Duodenal mucosa (tissue), 2 donors: ENCODE results near the gene C11orf71.

Experiments
- H3K27ac ChIP-seq: one replicate; pipeline ENCODE4 v1.7.0; 2013; ENCODE audit warnings: low read depth, low read length
- H3K27me3 ChIP-seq, 2 donors: one replicate each; pipeline ENCODE4 v1.7.0; 2013; ENCODE audit warnings: low read length in 2 of 2, control low read depth in 1 of 2; ENCODE audit not compliant: insufficient read depth in 2 of 2, control insufficient read depth in 1 of 2
- H3K36me3 ChIP-seq, 2 donors: one replicate each; pipeline ENCODE4 v1.7.0; 2013; ENCODE audit warnings: low read length in 2 of 2, control low read depth in 1 of 2; ENCODE audit not compliant: insufficient read depth in 2 of 2, control insufficient read depth in 1 of 2
- H3K4me1 ChIP-seq, 2 donors: one replicate each; pipeline ENCODE4 v1.7.0; 2013; ENCODE audit warnings: low read length in 2 of 2, control low read depth in 1 of 2; ENCODE audit not compliant: insufficient read depth in 2 of 2, control insufficient read depth in 1 of 2
- H3K4me3 ChIP-seq, 2 donors: one replicate each; pipeline ENCODE4 v1.7.0; 2013; ENCODE audit warnings: low read length in 2 of 2, low read depth in 1 of 2
- H3K9ac ChIP-seq, 2 donors: one replicate each; pipeline ENCODE4 v1.7.0; 2013; ENCODE audit warnings: low read length in 2 of 2, low read depth in 1 of 2
- H3K9me3 ChIP-seq, 2 donors: one replicate each; pipeline ENCODE4 v1.7.0; 2013; ENCODE audit warnings: low read length in 2 of 2, control low read depth in 1 of 2; ENCODE audit not compliant: control insufficient read depth in 1 of 2

The C11orf71 gene

DNA sequence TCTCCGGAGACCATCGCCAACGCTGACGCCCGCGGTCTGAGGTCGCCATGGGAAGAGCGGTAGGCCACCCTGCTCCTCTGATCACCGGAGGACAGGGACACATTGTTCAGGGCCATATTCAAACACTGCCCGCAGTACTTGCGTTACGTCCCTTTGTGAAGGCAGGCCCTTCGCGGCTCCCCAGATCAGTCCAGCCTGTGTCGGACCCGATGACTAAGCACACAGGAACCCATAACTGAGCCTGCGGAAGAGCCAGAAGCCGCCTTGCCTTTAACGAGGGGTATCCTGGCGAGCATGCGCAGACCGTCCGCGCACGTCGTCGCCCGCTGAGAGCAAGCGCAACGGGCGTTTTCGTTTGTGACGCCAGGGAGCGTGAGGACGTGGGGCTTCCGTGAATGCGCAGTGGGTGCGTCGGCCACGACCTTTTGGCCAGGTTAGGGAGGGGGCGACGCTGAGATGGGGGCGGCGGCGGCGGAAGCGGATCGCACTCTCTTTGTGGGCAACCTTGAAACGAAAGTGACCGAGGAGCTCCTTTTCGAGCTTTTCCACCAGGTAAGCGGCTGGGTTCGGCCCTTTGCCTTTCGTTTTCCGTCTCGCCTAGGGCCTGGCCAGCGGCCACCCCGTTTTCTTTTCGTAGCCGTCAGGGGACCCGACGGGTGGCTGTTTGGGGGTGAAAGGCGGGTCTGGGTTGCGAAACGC is at the start of gene C11orf71, which contains the start of gene RBM7:
Gene C11orf71 (minus strand): TSS at position 296 of the 699 bp plus-strand sequence. CDS start 180 bp downstream, at position 116.
Gene RBM7 (plus strand): TSS at position 451 of the 699 bp plus-strand sequence. CDS start 6 bp downstream, at position 457.
- peak within 1 kb of the TSS; percentile 96 to 99 for H3K4me3 ChIP-seq

GRCh38 chr11:114449845-114450244 is 49.5 kb upstream of the C11orf71 start:
- H3K27me3 ChIP-seq, result no peaks in the 10 kb centered on the region
- H3K36me3 ChIP-seq, result peaks cover 21 to 24% of the 10 kb centered on the region in 2 donors
- H3K27ac ChIP-seq, result no peak overlapping the region
- H3K9me3 ChIP-seq, result no peaks in the 10 kb centered on the region
- H3K4me1 ChIP-seq, result peaks cover 0 to 11% of the 10 kb centered on the region in 2 donors
- no peak overlapping the region for H3K4me3 ChIP-seq
- no peak overlapping the region for H3K9ac ChIP-seq

More for the DNA sequence above, at the start of gene C11orf71, which contains the start of gene RBM7:
- peaks cover 5 to 11% of the 10 kb centered on the region in 2 donors for H3K36me3 ChIP-seq
- no peaks in the 10 kb centered on the region for H3K9me3 ChIP-seq
- peak within 1 kb of the TSS; percentile 97 for H3K27ac ChIP-seq
- no peaks in the 10 kb centered on the region for H3K27me3 ChIP-seq
- peak within 1 kb of the TSS; percentile 97 to 99 for H3K9ac ChIP-seq
- H3K4me1 ChIP-seq, result peaks cover 11 to 17% of the 10 kb centered on the region in 2 donors

- Histone ChIP-seq H3K4me1 (peaks cover 0 to 11% of the 10 kb centered on the region in 2 donors), H3K4me3 (no peak overlapping the region), H3K27ac (no peak overlapping the region), H3K9me3 (no peaks in the 10 kb centered on the region), H3K27me3 (no peaks in the 10 kb centered on the region), H3K9ac (no peak overlapping the region), H3K36me3 (peaks cover 24% of the 10 kb centered on the region in 2 donors)
These were observed 48.6 kb upstream of the C11orf71 start for GRCh38 chr11:114448749-114449482.

- Histone ChIP-seq H3K36me3 (peaks cover 18 to 24% of the 10 kb centered on the region in 2 donors), H3K27me3 (no peaks in the 10 kb centered on the region), H3K9ac (no peak overlapping the region), H3K4me3 (no peak overlapping the region), H3K27ac (no peak overlapping the region), H3K4me1 (peaks cover 0 to 11% of the 10 kb centered on the region in 2 donors), H3K9me3 (no peaks in the 10 kb centered on the region)
These were observed 47.6 kb upstream of the C11orf71 start for GRCh38 chr11:114447892-114448291.

- H3K9me3 ChIP-seq, result no peaks in the 10 kb centered on the region
- no peaks in the 10 kb centered on the region for H3K27me3 ChIP-seq
- peaks cover 0 to 11% of the 10 kb centered on the region in 2 donors for H3K4me1 ChIP-seq
- H3K27ac ChIP-seq, result no peak overlapping the region
- no peak overlapping the region for H3K4me3 ChIP-seq
- H3K9ac ChIP-seq, result no peak overlapping the region
- peaks cover 18 to 24% of the 10 kb centered on the region in 2 donors for H3K36me3 ChIP-seq
These were observed 47.1 kb upstream of the C11orf71 start for GRCh38 chr11:114447444-114447843.

DNA sequence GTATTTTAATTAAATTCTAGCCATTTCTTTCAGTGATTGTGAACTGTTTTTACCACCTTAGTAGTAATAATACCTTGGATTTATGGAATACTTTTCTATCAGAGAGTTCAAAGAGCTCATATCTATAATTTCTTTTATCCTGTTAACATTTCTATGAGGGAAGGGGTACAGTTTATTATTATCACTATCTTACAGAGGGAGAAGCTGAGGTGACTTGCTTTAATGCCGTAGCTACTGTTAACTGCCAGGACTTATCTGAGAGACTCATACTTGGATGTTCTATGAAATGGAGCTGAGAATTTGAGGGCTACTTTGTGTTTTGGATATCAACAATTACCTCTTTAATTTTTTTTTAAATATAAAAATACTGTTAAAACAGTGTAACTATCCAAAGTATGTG is 42.2 kb upstream of the C11orf71 start:
- no peak overlapping the region for H3K4me3 ChIP-seq
- H3K4me1 ChIP-seq, result peaks cover 16 to 22% of the 10 kb centered on the region in 2 donors
- no peaks in the 10 kb centered on the region for H3K9me3 ChIP-seq
- no peak overlapping the region for H3K9ac ChIP-seq
- H3K36me3 ChIP-seq, result peaks cover 3 to 10% of the 10 kb centered on the region in 2 donors
- no peaks in the 10 kb centered on the region for H3K27me3 ChIP-seq
- H3K27ac ChIP-seq, result no peak overlapping the region

DNA sequence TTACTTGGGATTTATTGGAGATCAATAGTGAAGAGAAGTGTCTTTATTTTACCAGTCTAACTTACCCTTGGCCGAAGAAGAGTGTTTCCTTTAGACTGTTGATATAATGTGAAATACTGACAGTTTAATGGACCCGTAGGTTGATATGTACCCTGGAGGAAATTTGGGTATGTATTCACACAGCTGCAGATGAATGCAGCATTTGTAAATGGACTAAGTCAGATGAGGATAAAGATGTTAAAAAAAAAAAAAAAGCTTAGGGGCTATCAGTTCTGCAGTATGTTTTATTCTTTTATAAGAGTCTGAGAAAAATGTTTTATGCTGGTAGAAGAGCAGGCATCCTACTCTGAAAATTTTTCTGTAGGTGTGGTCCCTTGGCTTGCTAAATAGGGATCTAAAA is 41.6 kb upstream of the C11orf71 start:
- Histone ChIP-seq H3K36me3 (peaks cover 3 to 10% of the 10 kb centered on the region in 2 donors), H3K27ac (no peak overlapping the region), H3K9me3 (no peaks in the 10 kb centered on the region), H3K4me3 (no peak overlapping the region), H3K9ac (no peak overlapping the region), H3K4me1 (peaks cover 16 to 22% of the 10 kb centered on the region in 2 donors), H3K27me3 (no peaks in the 10 kb centered on the region)

- Histone ChIP-seq H3K9ac (no peak overlapping the region), H3K27me3 (no peaks in the 10 kb centered on the region), H3K4me1 (peaks cover 16 to 22% of the 10 kb centered on the region in 2 donors), H3K27ac (no peak overlapping the region), H3K9me3 (no peaks in the 10 kb centered on the region), H3K4me3 (no peak overlapping the region), H3K36me3 (peaks cover 3 to 5% of the 10 kb centered on the region in 2 donors)
These were observed 40.9 kb upstream of the C11orf71 start for GRCh38 chr11:114440971-114441763.

- H3K9me3 ChIP-seq, result no peaks in the 10 kb centered on the region
- peak overlapping the region; percentile 91 to 99 for H3K4me3 ChIP-seq
- peaks cover 0 to 3% of the 10 kb centered on the region in 2 donors for H3K36me3 ChIP-seq
- H3K27me3 ChIP-seq, result no peaks in the 10 kb centered on the region
- peaks cover 16 to 22% of the 10 kb centered on the region in 2 donors for H3K4me1 ChIP-seq
- peak overlapping the region; percentile 64 for H3K27ac ChIP-seq
- peak overlapping the region; percentile 78 to 94 for H3K9ac ChIP-seq
These were observed 40.0 kb upstream of the C11orf71 start for GRCh38 chr11:114440121-114440860.
